Endothelial cell of umbilical vein (primary cell): ENCODE data around the gene ACTN3. TPM values are rescaled to one million over a fixed set of nuclear protein-coding genes. Genes with fewer than 3 reads are reported as not detected.
A peak's percentile ranks its signal among the peaks of the same experiment; 100 is the strongest.

Source experiments
- BruUV-seq: library from RNA; stranded (reverse); fragments of 400-500 nt; replicated peaks from 2 replicates; lab custom pipeline; 2021; lab: Mats Ljungman, UMichigan
- CTCF ChIA-PET: fragments of 300-600, 350-600 bp; sonication (Branson Sonifier 250); formaldehyde crosslinking; loops from one replicate; lab custom pipeline; 2021; ENCODE audit warnings: antibody characterized with exemption, inconsistent platforms; lab: Charles Lee
- POLR2A ChIA-PET: fragments of 300-600, 350-600 bp; sonication (Branson Sonifier 250); formaldehyde crosslinking; loops from one replicate; lab custom pipeline; 2021; ENCODE audit warnings: antibody characterized with exemption, inconsistent platforms; lab: Charles Lee
- DNase-seq: peaks from one replicate; pipeline ENCODE4 v3.0.0-alpha.2; 2011; ENCODE audit warnings: low read depth, low spot score
- FAIRE-seq: peaks from 2 replicates; lab custom pipeline; 2011; peaks lifted over from hg19 to GRCh38; lab: Jason Lieb, UNC
- H2AFZ ChIP-seq: 2 replicates; pipeline ENCODE4 v1.6.0; 2012; ENCODE audit warnings: low read depth, low read length, control low read depth, inconsistent platforms
- H3K27ac ChIP-seq: 2 replicates; pipeline ENCODE4 v1.5.1; 2011; ENCODE audit warnings: low read depth, mild to moderate bottlenecking, control low read depth, low read length, moderate library complexity; ENCODE audit not compliant: insufficient read depth
- H3K27me3 ChIP-seq, 2 experiments: 2 replicates each; pipeline versions ENCODE4 v1.6.0 to v1.6.1; 2011; ENCODE audit warnings: low read length in 2 of 2, mixed read lengths in 1 of 2; ENCODE audit not compliant: control insufficient read depth in 2 of 2, insufficient read depth in 2 of 2
- H3K36me3 ChIP-seq, 2 experiments: 2 replicates in 1 of 2; 3 replicates in 1 of 2; pipeline ENCODE4 v1.5.1; 2011; ENCODE audit warnings: low read length in 2 of 2, mild to moderate bottlenecking in 1 of 2, moderate library complexity in 1 of 2; ENCODE audit not compliant: control insufficient read depth in 2 of 2, insufficient read depth in 2 of 2; ENCODE audit errors: extremely low read depth in 1 of 2
- H3K4me1 ChIP-seq: 3 replicates; pipeline ENCODE4 v1.5.1; 2011; ENCODE audit warnings: mild to moderate bottlenecking, low read length; ENCODE audit not compliant: control insufficient read depth, insufficient read depth; ENCODE audit errors: extremely low read depth
- H3K4me2 ChIP-seq: 2 replicates; pipeline ENCODE4 v1.6.1; 2011; ENCODE audit warnings: low read length, control low read depth, mixed read lengths; ENCODE audit not compliant: insufficient read depth
- H3K4me3 ChIP-seq, 3 experiments: fragments of 200-600 bp in 1 of 3; sonication (generic), shearing (Covaris generic) in 1 of 3; replicated peaks in 1 of 3; 2 replicates each; pipeline ENCODE4 v1.5.1; 2011 to 2016; ENCODE audit warnings: control low read depth in 3 of 3, low read length in 3 of 3, mild to moderate bottlenecking in 2 of 3, inconsistent platforms in 1 of 3, low read depth in 1 of 3, moderate library complexity in 1 of 3; ENCODE audit not compliant: insufficient read depth in 1 of 3
- H3K79me2 ChIP-seq: 2 replicates; pipeline ENCODE4 v1.6.0; 2012; ENCODE audit warnings: low read length, inconsistent platforms; ENCODE audit not compliant: control insufficient read depth, insufficient read depth
- H3K9ac ChIP-seq: replicated peaks from 2 replicates; pipeline ENCODE3; 2011; ENCODE audit warnings: low read length, control low read depth; ENCODE audit not compliant: insufficient read depth; ENCODE audit errors: extremely low read depth
- H3K9me1 ChIP-seq: replicated peaks from 3 replicates; pipeline ENCODE4 v1.6.0; 2011; ENCODE audit warnings: mild to moderate bottlenecking, low read length; ENCODE audit not compliant: control insufficient read depth, insufficient read depth; ENCODE audit errors: extremely low read depth
- H3K9me3 ChIP-seq: replicated peaks from 2 replicates; pipeline ENCODE4 v1.5.1; 2012; ENCODE audit warnings: low read length, inconsistent platforms; ENCODE audit not compliant: control insufficient read depth, insufficient read depth
- H4K20me1 ChIP-seq: replicated peaks from 2 replicates; pipeline ENCODE3; 2011; ENCODE audit warnings: mild to moderate bottlenecking, low read length; ENCODE audit not compliant: control insufficient read depth, insufficient read depth; ENCODE audit errors: extremely low read depth
- EZH2 ChIP-seq: IDR thresholded peaks from 2 replicates; pipeline ENCODE4 v1.6.1; 2012; ENCODE audit warnings: borderline replicate concordance, low read depth, mild to moderate bottlenecking, moderate library complexity, low read length, inconsistent platforms; ENCODE audit not compliant: severe bottlenecking
- FOS ChIP-seq: IDR thresholded peaks from 2 replicates; pipeline ENCODE4 v1.6.1; 2011; ENCODE audit warnings: mild to moderate bottlenecking, low read length, moderate library complexity, borderline replicate concordance; ENCODE audit not compliant: insufficient read depth
- GATA2 ChIP-seq: IDR thresholded peaks from 2 replicates; pipeline ENCODE4 v1.7.0; 2011; ENCODE audit warnings: low read depth, mild to moderate bottlenecking, moderate library complexity, mixed read lengths, low read length; ENCODE audit not compliant: insufficient read length, insufficient read depth
- JUN ChIP-seq: IDR thresholded peaks from 2 replicates; pipeline ENCODE4 v1.6.1; 2011; ENCODE audit warnings: borderline replicate concordance, low read depth; ENCODE audit not compliant: insufficient read length, insufficient read depth
- MYC ChIP-seq: IDR thresholded peaks from one replicate; pipeline ENCODE4 v1.6.1; 2011; ENCODE audit warnings: mild to moderate bottlenecking, low read depth, low read length
- POLR2A ChIP-seq: IDR thresholded peaks from 2 replicates; pipeline ENCODE4 v1.6.1; 2012; ENCODE audit warnings: low read depth, mild to moderate bottlenecking, control low read depth, low read length
- POLR2AphosphoS5 ChIP-seq: IDR thresholded peaks from 2 replicates; pipeline ENCODE4 v1.6.1; 2012; ENCODE audit warnings: low read depth, mild to moderate bottlenecking, control low read depth, low read length, moderate library complexity; ENCODE audit not compliant: insufficient read depth
- dilution Hi-C: fragments of 300-500 bp; cut with MboI; formaldehyde crosslinking; loops from one replicate; pipeline ENCODE4 v1.15.0; 2019; ENCODE audit warnings: low sequenced_read_pairs; ENCODE audit not compliant: extremely low pct_ligation_motif_present
- intact Hi-C: fragments of 100-400 bp; cut with micrococcal nuclease; formaldehyde crosslinking; loops from one replicate; pipeline ENCODE4 v1.10.0; 2022
- polyA plus RNA-seq, 4 experiments: library from polyadenylated mRNA; depleted of rRNA in 3 of 4; stranded (reverse) in 3 of 4; unstranded in 1 of 4; fragments of >200 nt; gene quantifications; 2 replicates each; pipeline versions ENCODE4 v1.2.1 to v1.2.3, GENCODE V29; 2011 to 2012; ENCODE audit warnings: missing spikeins in 1 of 4
- total RNA-seq: library from RNA; stranded (reverse); gene quantifications from 2 replicates; pipeline ENCODE4 v1.2.3, GENCODE V29; 2021
- TF ChIP-seq, protein P1 (sequence below): IDR thresholded peaks from 2 replicates; pipeline ENCODE4 v1.6.1; 2011; ENCODE audit not compliant: insufficient read depth, insufficient read length
- TF ChIP-seq, protein P2 (sequence below), 2 donors: IDR thresholded peaks; 1 replicate in 1 of 2; 2 replicates in 1 of 2; pipeline ENCODE4 v1.5.1; 2011; ENCODE audit warnings: low read length in 2 of 2, mild to moderate bottlenecking in 2 of 2, moderate library complexity in 2 of 2, control low read depth in 1 of 2, inconsistent platforms in 1 of 2, low read depth in 1 of 2; ENCODE audit not compliant: insufficient read depth in 1 of 2; ENCODE audit errors: extremely low read depth in 1 of 2

ACTN3 gene
- total and polyA plus RNA-seq, 2 donors (not counting 3 experiments of a cell fraction or from before 2014, with no cell fraction given), result 0.17 to 0.18 TPM

- Histone ChIP-seq H3K9me1 (no peaks in the 10 kb centered on the region), H3K4me3 (peak overlapping the region in 1 of 3 experiments; percentile 44), H3K4me2 (peak overlapping the region; percentile 69), H3K27ac (no peak overlapping the region), H3K36me3 (no peaks in the 10 kb centered on the region), H3K27me3 (no peaks in the 10 kb centered on the region), H3K79me2 (no peaks in the 10 kb centered on the region), H3K9me3 (no peaks in the 10 kb centered on the region), H4K20me1 (no peaks in the 10 kb centered on the region), H3K9ac (no peak overlapping the region), H3K4me1 (peaks cover 3% of the 10 kb centered on the region), H2AFZ (peak overlapping the region; percentile 70)
- CTCF ChIA-PET, result interaction anchor here (1.6 to 2.9 kb wide), 5 partner anchors 9 to 111 kb away, joined by 3 to 18 read pairs (median 7); partner anchors contain the start of gene RBM4B
- FAIRE-seq (no peak), DNase-seq (no peak)
- BruUV-seq, result no TSS peak
- dilution Hi-C loops (no loop called here), intact Hi-C loops (no loop called here)
- TF ChIP-seq MYC (no peak), JUN (no peak), POLR2AphosphoS5 (no peak), GATA2 (no peak), EZH2 (no peak), POLR2A (no peak), FOS (no peak)
- TF ChIP-seq, protein P1, sequence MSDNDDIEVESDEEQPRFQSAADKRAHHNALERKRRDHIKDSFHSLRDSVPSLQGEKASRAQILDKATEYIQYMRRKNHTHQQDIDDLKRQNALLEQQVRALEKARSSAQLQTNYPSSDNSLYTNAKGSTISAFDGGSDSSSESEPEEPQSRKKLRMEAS, result no peak
- TF ChIP-seq, protein P2, sequence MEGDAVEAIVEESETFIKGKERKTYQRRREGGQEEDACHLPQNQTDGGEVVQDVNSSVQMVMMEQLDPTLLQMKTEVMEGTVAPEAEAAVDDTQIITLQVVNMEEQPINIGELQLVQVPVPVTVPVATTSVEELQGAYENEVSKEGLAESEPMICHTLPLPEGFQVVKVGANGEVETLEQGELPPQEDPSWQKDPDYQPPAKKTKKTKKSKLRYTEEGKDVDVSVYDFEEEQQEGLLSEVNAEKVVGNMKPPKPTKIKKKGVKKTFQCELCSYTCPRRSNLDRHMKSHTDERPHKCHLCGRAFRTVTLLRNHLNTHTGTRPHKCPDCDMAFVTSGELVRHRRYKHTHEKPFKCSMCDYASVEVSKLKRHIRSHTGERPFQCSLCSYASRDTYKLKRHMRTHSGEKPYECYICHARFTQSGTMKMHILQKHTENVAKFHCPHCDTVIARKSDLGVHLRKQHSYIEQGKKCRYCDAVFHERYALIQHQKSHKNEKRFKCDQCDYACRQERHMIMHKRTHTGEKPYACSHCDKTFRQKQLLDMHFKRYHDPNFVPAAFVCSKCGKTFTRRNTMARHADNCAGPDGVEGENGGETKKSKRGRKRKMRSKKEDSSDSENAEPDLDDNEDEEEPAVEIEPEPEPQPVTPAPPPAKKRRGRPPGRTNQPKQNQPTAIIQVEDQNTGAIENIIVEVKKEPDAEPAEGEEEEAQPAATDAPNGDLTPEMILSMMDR (IDR thresholded peaks at IDR 0.05; ENCODE audit: extremely low read depth in 1 of 2, insufficient read depth in 1 of 2, low read depth in 1 of 2, low read length in 2 of 2), result no peak
- POLR2A ChIA-PET, result interaction anchor here (0.6 to 1.8 kb wide), 3 partner anchors 49 to 364 kb away, joined by 3 to 4 read pairs (median 3); partner anchors contain the start of genes RBM14 and RBM4
Measured at GRCh38 chr11:66567787-66568123, 21.1 kb downstream of the ACTN3 start.
